ENCODE results near the gene FGFR2. TPM values are rescaled to one million over a fixed set of nuclear protein-coding genes. Genes with fewer than 3 reads are reported as not detected.

The FGFR2 gene
- total RNA-seq, 1 experiment from 2014 or later, result 19.7 TPM

GRCh38 chr10:121574519-121575166, 23.6 kb downstream of the FGFR2 start:
- Histone ChIP-seq H3K4me2 (ENCODE audit: low read length) (no peak overlapping the region), H3K9ac (ENCODE audit: low read length) (no peak overlapping the region), H3K4me3 (replicated peaks in 1 of 2; ENCODE audit: low read depth in 1 of 2, low read length in 2 of 2) (no peak overlapping the region), H3K4me1 (ENCODE audit: control insufficient read depth in 1 of 2, insufficient read depth in 2 of 2, low read length in 2 of 2) (peaks cover 2 to 8% of the 10 kb centered on the region in 2 experiments), H3K36me3 (ENCODE audit: control insufficient read depth in 1 of 2, insufficient read depth in 2 of 2, low read length in 2 of 2) (no peaks in the 10 kb centered on the region), H2AFZ (ENCODE audit: low read depth, low read length, poor library complexity, severe bottlenecking) (no peak overlapping the region), H3K27me3 (ENCODE audit: insufficient read depth, low read length) (no peaks in the 10 kb centered on the region), H3K9me2 (ENCODE audit: insufficient read depth) (no peaks in the 10 kb centered on the region), H3K9me3 (ENCODE audit: control insufficient read depth in 1 of 2, insufficient read depth in 1 of 2, low read depth in 1 of 2, low read length in 2 of 2) (no peaks in the 10 kb centered on the region), H3K79me2 (ENCODE audit: insufficient read depth, low read length) (no peaks in the 10 kb centered on the region), H3K27ac (ENCODE audit: low read depth, low read length) (no peak overlapping the region), H4K20me1 (ENCODE audit: insufficient read depth) (no peaks in the 10 kb centered on the region)
- ATAC-seq, result no peak
- TF ChIP-seq POLR2AphosphoS5 (IDR thresholded peaks at IDR 0.05; ENCODE audit: low read depth, low read length), result no peak
- ChIA-PET POLR2A (no interaction called here), CTCF (no interaction called here), RAD21 (ENCODE audit: low non-redundant PET in 1 of 2, low total read pairs in 2 of 2, uncharacterized antibody in 2 of 2, unreplicated experiment in 2 of 2) (no interaction called here)
- no peak for DNase-seq (ENCODE audit: low read depth, low spot score)
- intact Hi-C loops (cut with micrococcal nuclease), result no loop called here
- no TSS peak for BruUV-seq (replicated peaks)

GRCh38 chr10:121573538-121573941, 24.7 kb downstream of the FGFR2 start:
- no TSS peak for BruUV-seq (replicated peaks)
- Histone ChIP-seq H3K79me2 (ENCODE audit: insufficient read depth, low read length) (no peaks in the 10 kb centered on the region), H2AFZ (ENCODE audit: low read depth, low read length, poor library complexity, severe bottlenecking) (no peak overlapping the region), H3K9me3 (ENCODE audit: control insufficient read depth in 1 of 2, insufficient read depth in 1 of 2, low read depth in 1 of 2, low read length in 2 of 2) (no peaks in the 10 kb centered on the region), H3K9me2 (ENCODE audit: insufficient read depth) (no peaks in the 10 kb centered on the region), H3K4me3 (replicated peaks in 1 of 2; ENCODE audit: low read depth in 1 of 2, low read length in 2 of 2) (no peak overlapping the region), H3K36me3 (ENCODE audit: control insufficient read depth in 1 of 2, insufficient read depth in 2 of 2, low read length in 2 of 2) (no peaks in the 10 kb centered on the region), H4K20me1 (ENCODE audit: insufficient read depth) (no peaks in the 10 kb centered on the region), H3K4me1 (ENCODE audit: control insufficient read depth in 1 of 2, insufficient read depth in 2 of 2, low read length in 2 of 2) (no peaks in the 10 kb centered on the region), H3K4me2 (ENCODE audit: low read length) (no peak overlapping the region), H3K27ac (ENCODE audit: low read depth, low read length) (no peak overlapping the region), H3K9ac (ENCODE audit: low read length) (no peak overlapping the region), H3K27me3 (ENCODE audit: insufficient read depth, low read length) (no peaks in the 10 kb centered on the region)
- ChIA-PET RAD21 (ENCODE audit: low non-redundant PET in 1 of 2, low total read pairs in 2 of 2, uncharacterized antibody in 2 of 2, unreplicated experiment in 2 of 2) (no interaction called here), CTCF (no interaction called here), POLR2A (no interaction called here)
- DNase-seq (ENCODE audit: low read depth, low spot score) (no peak), ATAC-seq (no peak)
- intact Hi-C loops (cut with micrococcal nuclease), result no loop called here
- TF ChIP-seq ATF3 (IDR thresholded peaks at IDR 0.05), result no peak
- no peak for TF ChIP-seq TCF7L2 (IDR thresholded peaks at IDR 0.05; ENCODE audit: borderline replicate concordance, extremely low read depth, insufficient read depth, insufficient read length)
- TF ChIP-seq MAX (IDR thresholded peaks at IDR 0.05), result no peak
- TF ChIP-seq FOSL1 (IDR thresholded peaks at IDR 0.05; ENCODE audit: low read depth), result no peak
- no peak for TF ChIP-seq EGR1 (IDR thresholded peaks at IDR 0.05; ENCODE audit: low read depth)
- no peak for TF ChIP-seq ZBTB33 (IDR thresholded peaks at IDR 0.05; ENCODE audit: extremely low read depth, insufficient replicate concordance, low read length)
- TF ChIP-seq SIN3A (IDR thresholded peaks at IDR 0.05; ENCODE audit: low read depth), result no peak
- no peak for TF ChIP-seq ZNF274 (IDR thresholded peaks at IDR 0.05; ENCODE audit: low read depth, low read length)
- TF ChIP-seq CTCF (IDR thresholded peaks at IDR 0.05 in 2 of 3, conservative IDR thresholded peaks at IDR 0.05 in 1 of 3; ENCODE audit: borderline replicate concordance in 1 of 3, insufficient read depth in 1 of 3, low read depth in 2 of 3, low read length in 2 of 3), result no peak
- no peak for TF ChIP-seq JUND (IDR thresholded peaks at IDR 0.05)
- no peak for TF ChIP-seq CEBPB (IDR thresholded peaks at IDR 0.05; ENCODE audit: low read depth)
- TF ChIP-seq SP1 (IDR thresholded peaks at IDR 0.05; ENCODE audit: low read depth), result no peak
- no peak for TF ChIP-seq CBX3 (IDR thresholded peaks at IDR 0.05; ENCODE audit: low read depth)
- no peak for TF ChIP-seq POLR2A (IDR thresholded peaks at IDR 0.05; ENCODE audit: borderline replicate concordance, extremely low read depth, insufficient read depth, insufficient read length)
- TF ChIP-seq POLR2AphosphoS5 (IDR thresholded peaks at IDR 0.05; ENCODE audit: low read depth, low read length), result no peak
- TF ChIP-seq ELF1 (IDR thresholded peaks at IDR 0.05; ENCODE audit: borderline replicate concordance, low read depth), result no peak
